Measurements from ENCODE around the gene ZNF511. TPM values are rescaled to one million over a fixed set of nuclear protein-coding genes. Genes with fewer than 3 reads are reported as not detected.

The ZNF511 gene
- total and polyA plus RNA-seq, 2 of the 4 experiments (the other 2 are of a cell fraction) = 13.6 to 32.6 TPM

DNA sequence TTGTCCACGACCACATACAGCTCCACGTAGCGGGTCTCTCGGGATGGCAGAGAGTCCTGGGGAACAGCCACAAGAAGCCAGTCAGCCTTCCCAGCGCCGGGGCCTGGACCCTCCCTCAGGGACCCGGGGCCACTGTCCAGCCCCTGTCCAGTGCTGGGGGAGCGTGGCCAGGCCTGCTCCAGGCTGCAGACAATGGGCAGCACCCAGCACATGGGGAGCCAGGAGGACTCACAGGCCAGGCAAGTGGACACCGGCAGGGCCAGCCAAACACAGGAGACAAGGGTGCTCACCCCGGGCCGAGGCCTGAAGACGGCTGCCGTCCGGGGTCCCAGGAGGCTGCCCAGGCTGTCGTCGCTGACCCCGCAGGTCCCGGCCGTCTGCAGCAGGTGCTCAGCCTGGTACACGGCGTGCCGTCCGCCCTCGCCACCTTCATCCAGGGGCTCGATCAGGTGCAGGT, 35.7 kb upstream of the ZNF511 start:
- WGBS, 2 experiments (ENCODE audit: extremely low coverage in 2 of 2, insufficient read length in 1 of 2) = 89% methylated on average over 12 of the region's 25 CpGs; no CpG with 5 or more reads in 1 of the 2 experiments
- CTCF ChIA-PET = no interaction called here
- POLR2A ChIA-PET (ENCODE audit: unreplicated experiment) = no interaction called here

More for the DNA sequence above, 35.7 kb upstream of the ZNF511 start:
- H3K23ac ChIP-seq (ENCODE audit: low read depth, low read length) = no peak overlapping the region
- H4K91ac ChIP-seq (ENCODE audit: insufficient read depth, low read depth, low read length) = no peak overlapping the region
- H4K5ac ChIP-seq (ENCODE audit: low read depth, low read length) = no peak overlapping the region
- H4K20me1 ChIP-seq (ENCODE audit: insufficient read depth, low read length) = 0 out of 2 replicates have a peak, but pooled peaks cover 1% of the 10 kb centered on the region
- intact Hi-C loops (cut with micrococcal nuclease) (no loop called here), in situ Hi-C loops (cut with MboI; ENCODE audit: low sequenced_read_pairs) (loop anchor here (25.0 kb wide), 1 partner anchor 611 kb away; no protein-coding TSS in a partner anchor), dilution Hi-C loops (cut with HindIII; ENCODE audit: low sequenced_read_pairs, unreplicated experiment) (no loop called here)
- no peak overlapping the region for H2AFZ ChIP-seq (replicated peaks; ENCODE audit: low read length, poor library complexity)
- no peak overlapping the region for H2BK20ac ChIP-seq (ENCODE audit: low read depth, low read length)
- TF ChIP-seq, protein P1, sequence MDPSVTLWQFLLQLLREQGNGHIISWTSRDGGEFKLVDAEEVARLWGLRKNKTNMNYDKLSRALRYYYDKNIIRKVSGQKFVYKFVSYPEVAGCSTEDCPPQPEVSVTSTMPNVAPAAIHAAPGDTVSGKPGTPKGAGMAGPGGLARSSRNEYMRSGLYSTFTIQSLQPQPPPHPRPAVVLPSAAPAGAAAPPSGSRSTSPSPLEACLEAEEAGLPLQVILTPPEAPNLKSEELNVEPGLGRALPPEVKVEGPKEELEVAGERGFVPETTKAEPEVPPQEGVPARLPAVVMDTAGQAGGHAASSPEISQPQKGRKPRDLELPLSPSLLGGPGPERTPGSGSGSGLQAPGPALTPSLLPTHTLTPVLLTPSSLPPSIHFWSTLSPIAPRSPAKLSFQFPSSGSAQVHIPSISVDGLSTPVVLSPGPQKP (IDR thresholded peaks at IDR 0.05; ENCODE audit: borderline replicate concordance, low read depth, low read length) = no peak
- TF ChIP-seq, protein P2, sequence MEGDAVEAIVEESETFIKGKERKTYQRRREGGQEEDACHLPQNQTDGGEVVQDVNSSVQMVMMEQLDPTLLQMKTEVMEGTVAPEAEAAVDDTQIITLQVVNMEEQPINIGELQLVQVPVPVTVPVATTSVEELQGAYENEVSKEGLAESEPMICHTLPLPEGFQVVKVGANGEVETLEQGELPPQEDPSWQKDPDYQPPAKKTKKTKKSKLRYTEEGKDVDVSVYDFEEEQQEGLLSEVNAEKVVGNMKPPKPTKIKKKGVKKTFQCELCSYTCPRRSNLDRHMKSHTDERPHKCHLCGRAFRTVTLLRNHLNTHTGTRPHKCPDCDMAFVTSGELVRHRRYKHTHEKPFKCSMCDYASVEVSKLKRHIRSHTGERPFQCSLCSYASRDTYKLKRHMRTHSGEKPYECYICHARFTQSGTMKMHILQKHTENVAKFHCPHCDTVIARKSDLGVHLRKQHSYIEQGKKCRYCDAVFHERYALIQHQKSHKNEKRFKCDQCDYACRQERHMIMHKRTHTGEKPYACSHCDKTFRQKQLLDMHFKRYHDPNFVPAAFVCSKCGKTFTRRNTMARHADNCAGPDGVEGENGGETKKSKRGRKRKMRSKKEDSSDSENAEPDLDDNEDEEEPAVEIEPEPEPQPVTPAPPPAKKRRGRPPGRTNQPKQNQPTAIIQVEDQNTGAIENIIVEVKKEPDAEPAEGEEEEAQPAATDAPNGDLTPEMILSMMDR (conservative IDR thresholded peaks at IDR 0.05; ENCODE audit: low read depth, low read length) = no peak
- no peak for TF ChIP-seq RAD21 (IDR thresholded peaks at IDR 0.05; ENCODE audit: low read length)
- TF ChIP-seq SMC3 (IDR thresholded peaks at IDR 0.05; ENCODE audit: low read depth, low read length) = no peak
- TF ChIP-seq MXI1 (IDR thresholded peaks at IDR 0.05; ENCODE audit: borderline replicate concordance, low read depth, low read length) = no peak
- TF ChIP-seq MAZ (IDR thresholded peaks at IDR 0.05; ENCODE audit: borderline replicate concordance, low read depth, low read length) = no peak
- no peak for TF ChIP-seq MAFK (IDR thresholded peaks at IDR 0.05; ENCODE audit: low read depth, low read length)
- no peak for TF ChIP-seq RFX5 (IDR thresholded peaks at IDR 0.05; ENCODE audit: low read depth, low read length)
- no peak for TF ChIP-seq FOS (IDR thresholded peaks at IDR 0.05; ENCODE audit: low read depth, low read length)
- TF ChIP-seq BHLHE40 (IDR thresholded peaks at IDR 0.05; ENCODE audit: low read depth, low read length) = no peak
- TF ChIP-seq POLR2A (IDR thresholded peaks at IDR 0.05; ENCODE audit: low read depth, low read length) = no peak
- no peak for TF ChIP-seq RCOR1 (IDR thresholded peaks at IDR 0.05; ENCODE audit: insufficient replicate concordance, low read length)
- TF ChIP-seq, protein P3, sequence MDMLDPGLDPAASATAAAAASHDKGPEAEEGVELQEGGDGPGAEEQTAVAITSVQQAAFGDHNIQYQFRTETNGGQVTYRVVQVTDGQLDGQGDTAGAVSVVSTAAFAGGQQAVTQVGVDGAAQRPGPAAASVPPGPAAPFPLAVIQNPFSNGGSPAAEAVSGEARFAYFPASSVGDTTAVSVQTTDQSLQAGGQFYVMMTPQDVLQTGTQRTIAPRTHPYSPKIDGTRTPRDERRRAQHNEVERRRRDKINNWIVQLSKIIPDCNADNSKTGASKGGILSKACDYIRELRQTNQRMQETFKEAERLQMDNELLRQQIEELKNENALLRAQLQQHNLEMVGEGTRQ (IDR thresholded peaks at IDR 0.05; ENCODE audit: low read depth, low read length) = no peak
- no peak for TF ChIP-seq CHD1 (IDR thresholded peaks at IDR 0.05; ENCODE audit: low read depth, low read length)
- TF ChIP-seq CEBPB (IDR thresholded peaks at IDR 0.05; ENCODE audit: low read depth, low read length) = no peak
- TF ChIP-seq NFE2L2 (IDR thresholded peaks at IDR 0.05; ENCODE audit: low read depth, low read length) = no peak
- no peaks in the 10 kb centered on the region for H3K9me3 ChIP-seq (ENCODE audit: control insufficient read depth, insufficient read depth, low read length)
- no peak overlapping the region for H2AK5ac ChIP-seq (ENCODE audit: low read depth, low read length)
- H2BK120ac ChIP-seq (ENCODE audit: low read depth, low read length) = no peak overlapping the region
- H3K27ac ChIP-seq (ENCODE audit: insufficient read depth, low read length) = no peak overlapping the region
- H3K18ac ChIP-seq (ENCODE audit: low read depth, low read length) = no peak overlapping the region
- H2BK15ac ChIP-seq (ENCODE audit: low read depth, low read length) = no peak overlapping the region
- H3K9me1 ChIP-seq (ENCODE audit: insufficient read depth, low read length) = no peaks in the 10 kb centered on the region
- peak overlapping the region; percentile 28 for H2AK9ac ChIP-seq (replicated peaks; ENCODE audit: low read depth, low read length, poor library complexity)
- H3K14ac ChIP-seq (replicated peaks; ENCODE audit: low read depth, low read length) = no peak overlapping the region
- H4K8ac ChIP-seq (ENCODE audit: low read depth in 2 of 2, low read length in 2 of 2) = no peak overlapping the region
- no peak overlapping the region for H3K4me2 ChIP-seq (ENCODE audit: low read depth, low read length)
- H3K79me1 ChIP-seq (ENCODE audit: low read depth in 1 of 2, low read length in 2 of 2) = peaks cover 0 to 1% of the 10 kb centered on the region in 2 experiments; a peak in 1 of 4 replicates
- no peak overlapping the region for H3K4ac ChIP-seq (ENCODE audit: low read depth, low read length)
- peaks cover 4% of the 10 kb centered on the region; the same call in 1 of the 2 replicates for H3K36me3 ChIP-seq (ENCODE audit: control insufficient read depth, insufficient read depth, low read length)
- ATAC-seq (ENCODE audit: low read depth) (no peak), DNase-seq (no peak)
- peaks cover 9% of the 10 kb centered on the region for H3K27me3 ChIP-seq (ENCODE audit: control insufficient read depth, insufficient read depth, low read length)
- H2BK5ac ChIP-seq (ENCODE audit: low read depth, low read length, poor library complexity, severe bottlenecking) = no peak overlapping the region
- no TSS peak for BruUV-seq (replicated peaks)
- H3K56ac ChIP-seq (ENCODE audit: extremely low read depth, insufficient read depth, low read length) = no peak overlapping the region
- peaks cover 3% of the 10 kb centered on the region; the same call in 1 of the 2 replicates for H3K4me1 ChIP-seq (ENCODE audit: control insufficient read depth, insufficient read depth, low read length)
- no peak overlapping the region for H3K9ac ChIP-seq (ENCODE audit: low read depth, low read length)
- no peak overlapping the region for H3K4me3 ChIP-seq (ENCODE audit: insufficient read depth, low read depth, low read length)
